Keratinocyte (primary cell): ENCODE results near the gene INSYN2A. TPM values are rescaled to one million over a fixed set of nuclear protein-coding genes. Genes with fewer than 3 reads are reported as not detected.

Source experiments
- DNase-seq: peaks from one replicate; pipeline ENCODE4 v3.0.0-alpha.2; 2011; ENCODE audit warnings: low read depth, missing footprints, low spot score
- FAIRE-seq: peaks from 2 replicates; lab custom pipeline; 2011; peaks lifted over from hg19 to GRCh38; lab: Jason Lieb, UNC
- H2AFZ ChIP-seq: 2 replicates; pipeline ENCODE4 v1.6.0; 2012; ENCODE audit warnings: low read length, control low read depth, inconsistent platforms; ENCODE audit not compliant: control insufficient read depth
- H3K27ac ChIP-seq: 2 replicates; pipeline ENCODE4 v1.5.1; 2011; ENCODE audit warnings: low read length; ENCODE audit not compliant: control insufficient read depth, insufficient read depth
- H3K27me3 ChIP-seq: 3 replicates; pipeline ENCODE4 v1.6.0; 2011; ENCODE audit warnings: low read length; ENCODE audit not compliant: control insufficient read depth, insufficient read depth; ENCODE audit errors: extremely low read depth
- H3K36me3 ChIP-seq, 2 experiments: 2 replicates in 1 of 2; 3 replicates in 1 of 2; pipeline ENCODE4 v1.5.1; 2011; ENCODE audit warnings: low read length in 2 of 2, mild to moderate bottlenecking in 1 of 2; ENCODE audit not compliant: control insufficient read depth in 2 of 2, insufficient read depth in 2 of 2; ENCODE audit errors: extremely low read depth in 1 of 2
- H3K4me1 ChIP-seq: 3 replicates; pipeline ENCODE4 v1.5.1; 2011; ENCODE audit warnings: low read length; ENCODE audit not compliant: control insufficient read depth, insufficient read depth; ENCODE audit errors: extremely low read depth
- H3K4me2 ChIP-seq: 3 replicates; pipeline ENCODE4 v1.6.0; 2011; ENCODE audit warnings: low read depth, low read length; ENCODE audit not compliant: control insufficient read depth, insufficient read depth; ENCODE audit errors: extremely low read depth
- H3K4me3 ChIP-seq, 3 experiments: fragments of 200-600 bp in 1 of 3; sonication (generic) in 1 of 3; 2 replicates in 2 of 3; 3 replicates in 1 of 3; pipeline ENCODE4 v1.5.1; 2011 to 2016; ENCODE audit warnings: low read length in 3 of 3, mild to moderate bottlenecking in 3 of 3, control low read depth in 2 of 3, inconsistent platforms in 1 of 3, low read depth in 1 of 3, mixed read lengths in 1 of 3, mixed run types in 1 of 3, moderate library complexity in 1 of 3; ENCODE audit not compliant: control insufficient read depth in 2 of 3, insufficient read depth in 2 of 3; ENCODE audit errors: extremely low read depth in 1 of 3
- H3K79me2 ChIP-seq: 2 replicates; pipeline ENCODE4 v1.6.0; 2012; ENCODE audit warnings: low read length; ENCODE audit not compliant: control insufficient read depth, insufficient read depth
- H3K9ac ChIP-seq: 3 replicates; pipeline ENCODE4 v1.6.0; 2011; ENCODE audit warnings: low read length; ENCODE audit not compliant: control insufficient read depth, insufficient read depth; ENCODE audit errors: extremely low read depth
- H3K9me1 ChIP-seq: 3 replicates; pipeline ENCODE4 v1.6.0; 2011; ENCODE audit warnings: low read length; ENCODE audit not compliant: control insufficient read depth, insufficient read depth; ENCODE audit errors: extremely low read depth
- H3K9me3 ChIP-seq: 2 replicates; pipeline ENCODE4 v1.5.1; 2012; ENCODE audit warnings: low read depth, low read length; ENCODE audit not compliant: control insufficient read depth
- H4K20me1 ChIP-seq: 3 replicates; pipeline ENCODE4 v1.6.0; 2011; ENCODE audit warnings: low read length; ENCODE audit not compliant: control insufficient read depth, insufficient read depth; ENCODE audit errors: extremely low read depth
- EZH2 ChIP-seq: IDR thresholded peaks from one replicate; pipeline ENCODE4 v1.6.1; 2012; ENCODE audit warnings: inconsistent platforms, mild to moderate bottlenecking, low read length, moderate library complexity
- dilution Hi-C: fragments of 300-500 bp; cut with MboI; formaldehyde crosslinking; loops from one replicate; pipeline ENCODE4 v1.7.0; 2020; ENCODE audit warnings: low sequenced_read_pairs; ENCODE audit not compliant: extremely low pct_ligation_motif_present
- polyA plus RNA-seq, 5 experiments: library from polyadenylated mRNA; depleted of rRNA in 3 of 5; stranded (reverse) in 3 of 5; stranded (forward) in 1 of 5; unstranded in 1 of 5; fragments of >200 nt; gene quantifications; 1 replicate in 1 of 5; 2 replicates in 3 of 5; 3 replicates in 1 of 5; pipeline versions ENCODE4 v1.2.1 to v1.2.3, GENCODE V29; 2011 to 2012; ENCODE audit warnings: missing spikeins in 2 of 5, low read depth in 1 of 5, low replicate concordance in 1 of 5
- TF ChIP-seq, protein P1 (sequence below), 3 experiments: IDR thresholded peaks in 1 of 3; conservative IDR thresholded peaks in 1 of 3; optimal IDR thresholded peaks in 1 of 3; 2 replicates in 2 of 3; 3 replicates in 1 of 3; pipeline versions ENCODE3 to v1.5.1; 2011; ENCODE audit warnings: low read length in 3 of 3, mild to moderate bottlenecking in 3 of 3, moderate library complexity in 2 of 3, control low read depth in 1 of 3, inconsistent platforms in 1 of 3; ENCODE audit not compliant: insufficient read depth in 2 of 3; ENCODE audit errors: extremely low read depth in 1 of 3

Gene INSYN2A
- polyA plus RNA-seq, 1 donor (not counting 4 experiments of a cell fraction or from before 2014, with no cell fraction given): not detected

DNA sequence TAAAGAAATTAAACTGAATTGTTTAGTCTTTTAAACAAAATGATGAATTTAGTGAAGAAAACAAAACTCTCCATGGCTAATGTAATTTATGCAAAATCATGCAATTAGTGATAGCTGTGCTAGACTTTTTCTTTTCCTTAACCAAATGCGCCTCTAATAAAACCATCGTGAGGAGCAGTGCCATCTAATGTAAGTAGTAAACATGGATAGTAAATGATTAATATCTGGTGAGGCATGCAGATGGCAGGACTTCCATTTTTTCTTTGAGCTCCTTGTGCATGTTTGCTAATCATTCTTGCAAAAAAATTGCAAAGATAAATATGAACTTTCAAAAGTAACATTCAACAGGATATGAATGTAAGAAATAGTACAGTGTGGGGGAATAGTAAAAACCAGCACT lies 2.3 kb downstream of the INSYN2A start:
- Histone ChIP-seq H3K4me1 (peaks cover 4% of the 10 kb centered on the region), H3K27ac (no peak overlapping the region), H3K9me3 (no peaks in the 10 kb centered on the region), H3K36me3 (peaks cover 0 to 1% of the 10 kb centered on the region in 2 experiments), H3K79me2 (no peaks in the 10 kb centered on the region), H3K9me1 (no peaks in the 10 kb centered on the region), H2AFZ (no peak overlapping the region), H3K4me3 (no peak overlapping the region), H3K9ac (no peak overlapping the region), H4K20me1 (peaks cover 8% of the 10 kb centered on the region), H3K4me2 (no peak overlapping the region), H3K27me3 (peaks cover 12% of the 10 kb centered on the region)
- no peak for TF ChIP-seq EZH2
- TF ChIP-seq, protein P1, sequence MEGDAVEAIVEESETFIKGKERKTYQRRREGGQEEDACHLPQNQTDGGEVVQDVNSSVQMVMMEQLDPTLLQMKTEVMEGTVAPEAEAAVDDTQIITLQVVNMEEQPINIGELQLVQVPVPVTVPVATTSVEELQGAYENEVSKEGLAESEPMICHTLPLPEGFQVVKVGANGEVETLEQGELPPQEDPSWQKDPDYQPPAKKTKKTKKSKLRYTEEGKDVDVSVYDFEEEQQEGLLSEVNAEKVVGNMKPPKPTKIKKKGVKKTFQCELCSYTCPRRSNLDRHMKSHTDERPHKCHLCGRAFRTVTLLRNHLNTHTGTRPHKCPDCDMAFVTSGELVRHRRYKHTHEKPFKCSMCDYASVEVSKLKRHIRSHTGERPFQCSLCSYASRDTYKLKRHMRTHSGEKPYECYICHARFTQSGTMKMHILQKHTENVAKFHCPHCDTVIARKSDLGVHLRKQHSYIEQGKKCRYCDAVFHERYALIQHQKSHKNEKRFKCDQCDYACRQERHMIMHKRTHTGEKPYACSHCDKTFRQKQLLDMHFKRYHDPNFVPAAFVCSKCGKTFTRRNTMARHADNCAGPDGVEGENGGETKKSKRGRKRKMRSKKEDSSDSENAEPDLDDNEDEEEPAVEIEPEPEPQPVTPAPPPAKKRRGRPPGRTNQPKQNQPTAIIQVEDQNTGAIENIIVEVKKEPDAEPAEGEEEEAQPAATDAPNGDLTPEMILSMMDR (optimal IDR thresholded peaks at IDR 0.05 in 1 of 3, IDR thresholded peaks at IDR 0.05 in 1 of 3, conservative IDR thresholded peaks at IDR 0.05 in 1 of 3; ENCODE audit: extremely low read depth in 1 of 3, insufficient read depth in 2 of 3, low read length in 3 of 3): no peak
- dilution Hi-C loops: no loop called here
- DNase-seq (no peak), FAIRE-seq (no peak)

DNA sequence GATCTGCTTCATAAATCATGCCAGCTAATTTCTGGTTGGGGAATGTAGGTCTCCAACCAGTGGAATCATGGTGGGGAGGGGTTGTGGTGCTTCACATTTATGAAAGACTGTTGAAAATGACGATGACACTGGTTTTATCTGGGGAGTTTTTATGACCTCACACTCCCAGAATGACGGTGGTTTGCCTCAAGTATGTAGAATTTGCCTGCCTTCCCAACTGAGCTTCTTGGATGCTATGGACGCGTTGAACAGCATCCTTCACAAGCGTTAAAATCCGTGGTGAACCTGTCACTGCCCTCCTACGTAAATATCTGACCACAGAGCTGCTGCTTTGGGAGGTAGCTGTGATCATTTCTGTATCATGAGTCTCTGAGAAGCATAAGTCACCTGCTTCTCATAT lies 3.3 kb downstream of the INSYN2A start:
- FAIRE-seq (no peak), DNase-seq (no peak)
- Histone ChIP-seq H3K9ac (no peak overlapping the region), H3K27me3 (peaks cover 12% of the 10 kb centered on the region), H3K36me3 (peaks cover 0 to 1% of the 10 kb centered on the region in 2 experiments), H3K9me3 (no peaks in the 10 kb centered on the region), H2AFZ (no peak overlapping the region), H3K27ac (no peak overlapping the region), H3K4me1 (peaks cover 4% of the 10 kb centered on the region), H3K4me2 (no peak overlapping the region), H4K20me1 (peaks cover 8% of the 10 kb centered on the region), H3K9me1 (no peaks in the 10 kb centered on the region), H3K4me3 (no peak overlapping the region), H3K79me2 (no peaks in the 10 kb centered on the region)
- dilution Hi-C loops: no loop called here
- TF ChIP-seq, protein P1 (optimal IDR thresholded peaks at IDR 0.05 in 1 of 3, IDR thresholded peaks at IDR 0.05 in 1 of 3, conservative IDR thresholded peaks at IDR 0.05 in 1 of 3; ENCODE audit: extremely low read depth in 1 of 3, insufficient read depth in 2 of 3, low read length in 3 of 3): no peak
- no peak for TF ChIP-seq EZH2
